ENCODE measurements around the gene ENPP7.
"Not testable (repeated sequence)": the region's sequence is repeated elsewhere in the genome, so short reads cannot be mapped to it uniquely, and the experiment has no call there.

ENPP7 gene

GRCh38 chr17:79758271-79758670, 27.5 kb downstream of the ENPP7 start:
- DNase-seq (ENCODE audit: insufficient read length, low spot score) (no peak), FAIRE-seq (no peak)
- TF ChIP-seq, protein P1, sequence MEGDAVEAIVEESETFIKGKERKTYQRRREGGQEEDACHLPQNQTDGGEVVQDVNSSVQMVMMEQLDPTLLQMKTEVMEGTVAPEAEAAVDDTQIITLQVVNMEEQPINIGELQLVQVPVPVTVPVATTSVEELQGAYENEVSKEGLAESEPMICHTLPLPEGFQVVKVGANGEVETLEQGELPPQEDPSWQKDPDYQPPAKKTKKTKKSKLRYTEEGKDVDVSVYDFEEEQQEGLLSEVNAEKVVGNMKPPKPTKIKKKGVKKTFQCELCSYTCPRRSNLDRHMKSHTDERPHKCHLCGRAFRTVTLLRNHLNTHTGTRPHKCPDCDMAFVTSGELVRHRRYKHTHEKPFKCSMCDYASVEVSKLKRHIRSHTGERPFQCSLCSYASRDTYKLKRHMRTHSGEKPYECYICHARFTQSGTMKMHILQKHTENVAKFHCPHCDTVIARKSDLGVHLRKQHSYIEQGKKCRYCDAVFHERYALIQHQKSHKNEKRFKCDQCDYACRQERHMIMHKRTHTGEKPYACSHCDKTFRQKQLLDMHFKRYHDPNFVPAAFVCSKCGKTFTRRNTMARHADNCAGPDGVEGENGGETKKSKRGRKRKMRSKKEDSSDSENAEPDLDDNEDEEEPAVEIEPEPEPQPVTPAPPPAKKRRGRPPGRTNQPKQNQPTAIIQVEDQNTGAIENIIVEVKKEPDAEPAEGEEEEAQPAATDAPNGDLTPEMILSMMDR (IDR thresholded peaks at IDR 0.05; ENCODE audit: insufficient read depth, missing control alignments): no peak

- FAIRE-seq (no peak), DNase-seq (ENCODE audit: insufficient read length, low spot score) (no peak)
- TF ChIP-seq, protein P1 (IDR thresholded peaks at IDR 0.05; ENCODE audit: insufficient read depth, missing control alignments): no peak
Measured at GRCh38 chr17:79760197-79760906, 29.6 kb downstream of the ENPP7 start.

- TF ChIP-seq, protein P1 (IDR thresholded peaks at IDR 0.05; ENCODE audit: insufficient read depth, missing control alignments): no peak
- no peak for DNase-seq (ENCODE audit: insufficient read length, low spot score)
Measured at GRCh38 chr17:79761894-79762589, 31.3 kb downstream of the ENPP7 start.

DNA sequence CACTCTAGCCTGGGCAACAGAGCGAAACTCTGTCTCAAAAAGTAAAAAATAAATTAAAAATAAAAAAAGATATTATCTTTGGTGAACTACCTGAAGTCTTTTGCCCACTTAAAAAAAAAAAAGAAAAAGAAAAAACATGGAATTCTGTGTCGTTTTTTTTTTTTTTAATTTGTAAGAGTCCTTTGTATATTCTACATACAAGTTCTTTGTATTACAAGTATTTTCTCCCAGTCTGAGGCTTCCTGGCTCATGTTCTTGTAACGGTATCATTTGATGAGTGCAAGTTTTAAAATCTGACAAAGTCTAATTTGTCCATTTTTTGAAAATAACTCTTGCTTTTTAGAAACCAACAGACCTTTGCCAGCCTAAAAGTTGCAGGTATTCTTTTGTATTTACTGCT, 35.0 kb downstream of the ENPP7 start:
- TF ChIP-seq, protein P1 (IDR thresholded peaks at IDR 0.05; ENCODE audit: insufficient read depth, missing control alignments): no peak
- DNase-seq (ENCODE audit: insufficient read length, low spot score): no peak
- no peak for FAIRE-seq

More at GRCh38 chr17:79761894-79762589, 31.3 kb downstream of the ENPP7 start:
- FAIRE-seq: no peak

- no peak for FAIRE-seq
- TF ChIP-seq, protein P1 (IDR thresholded peaks at IDR 0.05; ENCODE audit: insufficient read depth, missing control alignments): no peak
Measured at GRCh38 chr17:79769570-79770506, 39.1 kb downstream of the ENPP7 start.

DNA sequence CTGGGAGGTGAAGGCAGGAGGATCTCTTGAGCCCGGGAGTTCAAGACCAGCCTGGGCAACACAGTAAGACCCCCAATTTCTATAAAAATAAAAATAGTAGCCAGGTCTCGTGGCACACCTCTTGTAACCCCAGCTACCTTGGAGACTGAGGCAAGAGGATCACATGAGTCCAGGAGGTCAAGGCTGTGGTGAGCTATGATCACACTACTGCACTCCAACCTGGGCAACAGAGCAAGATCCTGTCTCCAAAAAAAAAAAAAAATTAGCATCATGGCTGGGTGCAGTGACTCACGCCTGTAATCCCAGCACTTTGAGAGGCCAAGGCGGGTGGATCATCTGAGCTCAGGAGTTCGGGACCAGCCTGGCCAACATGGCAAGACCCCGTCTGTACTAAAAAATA, 40.5 kb downstream of the ENPP7 start:
- TF ChIP-seq, protein P1 (IDR thresholded peaks at IDR 0.05; ENCODE audit: insufficient read depth, missing control alignments): no peak
- FAIRE-seq (no peak), DNase-seq (ENCODE audit: insufficient read length, low spot score) (no peak)

More at GRCh38 chr17:79769570-79770506, 39.1 kb downstream of the ENPP7 start:
- DNase-seq (ENCODE audit: insufficient read length, low spot score): no peak

- not testable (repeated sequence) for FAIRE-seq
Measured at GRCh38 chr17:79772726-79773125, 42.0 kb downstream of the ENPP7 start.

More at GRCh38 chr17:79772726-79773125, 42.0 kb downstream of the ENPP7 start:
- DNase-seq (ENCODE audit: insufficient read length, low spot score): not testable (repeated sequence)
